MM.1S (cell line): ENCODE results near the gene RSBN1L.

ENCODE experiments used
- DNase-seq: peaks from one replicate; pipeline ENCODE4 v3.0.0-alpha.2; 2015
- H2AFZ ChIP-seq: fragments of 300-600 bp; sonication (generic); 2 replicates; pipeline ENCODE4 v1.6.0; 2016; ENCODE audit warnings: antibody characterized with exemption, low read length
- H3F3A ChIP-seq: fragments of 300-600 bp; sonication (generic); 2 replicates; pipeline ENCODE4 v1.6.1; 2016; ENCODE audit warnings: mild to moderate bottlenecking, antibody characterized with exemption, low read length, moderate library complexity, mixed read lengths; ENCODE audit not compliant: insufficient read depth
- H3K27ac ChIP-seq: fragments of 300-600 bp; sonication (generic); 2 replicates; pipeline ENCODE4 v1.5.1; 2016; ENCODE audit warnings: mild to moderate bottlenecking, low read length
- H3K27me3 ChIP-seq: fragments of 300-600 bp; sonication (generic); replicated peaks from 2 replicates; pipeline ENCODE4 v1.6.0; 2016; ENCODE audit warnings: low read length; ENCODE audit not compliant: insufficient read depth
- H3K36me3 ChIP-seq: fragments of 300-600 bp; sonication (generic); replicated peaks from 2 replicates; pipeline ENCODE4 v1.6.1; 2016; ENCODE audit warnings: mild to moderate bottlenecking, low read length, mixed read lengths; ENCODE audit not compliant: insufficient read depth
- H3K4me1 ChIP-seq: fragments of 300-600 bp; sonication (generic); 2 replicates; pipeline ENCODE4 v1.6.1; 2016; ENCODE audit warnings: low read length, mixed read lengths
- H3K4me2 ChIP-seq: fragments of 300-600 bp; sonication (generic); 2 replicates; pipeline ENCODE4 v1.6.0; 2016; ENCODE audit warnings: low read depth, low read length
- H3K4me3 ChIP-seq: fragments of 300-600 bp; sonication (generic); 2 replicates; pipeline ENCODE4 v1.5.1; 2016; ENCODE audit warnings: low read length, mixed read lengths
- H3K79me2 ChIP-seq: fragments of 300-600 bp; sonication (generic); 2 replicates; pipeline ENCODE4 v1.6.1; 2016; ENCODE audit warnings: mixed run types, low read length, mixed read lengths
- H3K9ac ChIP-seq: fragments of 300-600 bp; sonication (generic); 2 replicates; pipeline ENCODE4 v1.6.1; 2016; ENCODE audit warnings: low read length, mixed read lengths
- H3K9me2 ChIP-seq: fragments of 300-600 bp; sonication (generic); replicated peaks from 2 replicates; pipeline ENCODE4 v1.6.1; 2016; ENCODE audit warnings: mild to moderate bottlenecking, low read length, mixed read lengths; ENCODE audit not compliant: insufficient read depth
- H3K9me3 ChIP-seq: fragments of 300-600 bp; sonication (generic); replicated peaks from 2 replicates; pipeline ENCODE4 v1.6.1; 2016; ENCODE audit warnings: mild to moderate bottlenecking, low read length, mixed read lengths; ENCODE audit not compliant: insufficient read depth
- H4K20me1 ChIP-seq: fragments of 300-600 bp; sonication (generic); 2 replicates; pipeline ENCODE4 v1.6.1; 2016; ENCODE audit warnings: mild to moderate bottlenecking, low read length, moderate library complexity, mixed read lengths; ENCODE audit not compliant: insufficient read depth
- EZH2 ChIP-seq: fragments of 300-600 bp; sonication (generic); optimal IDR thresholded peaks from 2 replicates; pipeline ENCODE3; 2017; ENCODE audit warnings: low read depth, mild to moderate bottlenecking, antibody characterized with exemption, low read length, mixed read lengths
- EZH2phosphoT487 ChIP-seq: fragments of 300-600 bp; sonication (generic); IDR thresholded peaks from 2 replicates; pipeline ENCODE4 v1.6.1; 2018; ENCODE audit warnings: antibody characterized with exemption, low read length
- TF ChIP-seq, protein P1 (sequence below): fragments of 300-600 bp; sonication (generic); IDR thresholded peaks from 2 replicates; pipeline ENCODE4 v1.5.1; 2016; ENCODE audit warnings: antibody characterized with exemption, low read length, mixed read lengths

RSBN1L gene

DNA sequence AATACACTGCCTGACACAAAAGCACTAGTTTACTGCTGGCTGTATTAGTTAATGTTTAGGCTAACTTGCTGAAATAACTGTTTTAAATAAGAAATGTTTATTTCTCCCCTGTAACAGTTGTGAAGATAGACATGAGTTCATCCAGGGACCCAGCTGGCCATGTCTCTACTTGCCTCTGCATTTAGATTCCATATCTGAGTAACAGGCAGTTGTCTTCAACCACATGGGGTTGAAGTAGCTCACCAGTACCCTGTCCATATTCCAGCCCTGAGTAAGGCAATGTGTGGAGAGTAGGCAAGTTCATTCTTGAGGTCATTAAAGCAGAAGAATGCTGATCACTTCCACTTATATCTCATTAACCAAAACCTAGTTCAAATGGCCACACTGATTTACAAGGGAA, 31.1 kb upstream of the RSBN1L start:
- Histone ChIP-seq H3K9me3 (no peaks in the 10 kb centered on the region), H4K20me1 (no peaks in the 10 kb centered on the region), H3K36me3 (no peaks in the 10 kb centered on the region), H3K9me2 (no peaks in the 10 kb centered on the region), H3K27ac (no peak overlapping the region), H3F3A (no peaks in the 10 kb centered on the region), H3K27me3 (no peaks in the 10 kb centered on the region), H3K4me2 (no peak overlapping the region), H3K79me2 (no peaks in the 10 kb centered on the region), H3K4me3 (no peak overlapping the region), H3K9ac (no peak overlapping the region), H3K4me1 (no peaks in the 10 kb centered on the region), H2AFZ (no peak overlapping the region)
- no peak for DNase-seq
- no peak for TF ChIP-seq EZH2
- TF ChIP-seq EZH2phosphoT487: no peak
- TF ChIP-seq, protein P1, sequence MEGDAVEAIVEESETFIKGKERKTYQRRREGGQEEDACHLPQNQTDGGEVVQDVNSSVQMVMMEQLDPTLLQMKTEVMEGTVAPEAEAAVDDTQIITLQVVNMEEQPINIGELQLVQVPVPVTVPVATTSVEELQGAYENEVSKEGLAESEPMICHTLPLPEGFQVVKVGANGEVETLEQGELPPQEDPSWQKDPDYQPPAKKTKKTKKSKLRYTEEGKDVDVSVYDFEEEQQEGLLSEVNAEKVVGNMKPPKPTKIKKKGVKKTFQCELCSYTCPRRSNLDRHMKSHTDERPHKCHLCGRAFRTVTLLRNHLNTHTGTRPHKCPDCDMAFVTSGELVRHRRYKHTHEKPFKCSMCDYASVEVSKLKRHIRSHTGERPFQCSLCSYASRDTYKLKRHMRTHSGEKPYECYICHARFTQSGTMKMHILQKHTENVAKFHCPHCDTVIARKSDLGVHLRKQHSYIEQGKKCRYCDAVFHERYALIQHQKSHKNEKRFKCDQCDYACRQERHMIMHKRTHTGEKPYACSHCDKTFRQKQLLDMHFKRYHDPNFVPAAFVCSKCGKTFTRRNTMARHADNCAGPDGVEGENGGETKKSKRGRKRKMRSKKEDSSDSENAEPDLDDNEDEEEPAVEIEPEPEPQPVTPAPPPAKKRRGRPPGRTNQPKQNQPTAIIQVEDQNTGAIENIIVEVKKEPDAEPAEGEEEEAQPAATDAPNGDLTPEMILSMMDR: no peak

DNA sequence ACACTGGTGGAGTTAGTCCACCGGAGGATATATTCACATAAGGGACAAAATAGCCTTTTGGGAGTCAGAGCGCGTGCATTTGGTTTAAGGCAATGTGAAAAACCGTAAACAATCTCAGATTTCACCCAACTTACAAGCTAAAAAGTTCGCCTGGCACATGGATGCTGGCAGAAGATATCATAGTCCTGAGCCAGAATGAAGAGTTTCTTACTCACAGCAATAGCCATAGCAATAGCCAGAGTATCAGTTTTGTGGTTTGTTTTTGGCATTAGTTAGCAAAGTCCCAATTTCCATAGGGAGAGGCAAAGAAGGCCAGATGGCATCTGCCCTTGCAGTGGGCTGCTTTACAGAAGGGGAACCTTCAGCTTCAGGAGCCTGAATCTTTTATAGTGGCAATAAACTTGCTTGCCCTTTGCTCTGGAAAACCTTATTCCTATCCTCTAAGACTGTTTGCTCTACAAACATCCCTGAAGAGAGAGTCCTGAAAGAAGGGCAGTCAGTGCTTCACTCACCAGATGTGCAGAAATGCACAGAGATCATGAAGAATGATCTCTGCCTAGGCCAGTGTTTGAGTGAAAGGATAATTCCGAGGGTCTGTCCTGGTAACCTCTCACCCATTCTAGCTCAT, 28.7 kb upstream of the RSBN1L start:
- Histone ChIP-seq H3K4me2 (no peak overlapping the region), H2AFZ (no peak overlapping the region), H3K36me3 (no peaks in the 10 kb centered on the region), H3K9me2 (no peaks in the 10 kb centered on the region), H3K4me3 (no peak overlapping the region), H3K79me2 (no peaks in the 10 kb centered on the region), H3K9me3 (no peaks in the 10 kb centered on the region), H3K27me3 (no peaks in the 10 kb centered on the region), H3K4me1 (no peaks in the 10 kb centered on the region), H4K20me1 (no peaks in the 10 kb centered on the region), H3K27ac (no peak overlapping the region), H3F3A (no peaks in the 10 kb centered on the region), H3K9ac (no peak overlapping the region)
- TF ChIP-seq EZH2phosphoT487: no peak
- no peak for TF ChIP-seq EZH2
- TF ChIP-seq, protein P1: no peak
- no peak for DNase-seq

DNA sequence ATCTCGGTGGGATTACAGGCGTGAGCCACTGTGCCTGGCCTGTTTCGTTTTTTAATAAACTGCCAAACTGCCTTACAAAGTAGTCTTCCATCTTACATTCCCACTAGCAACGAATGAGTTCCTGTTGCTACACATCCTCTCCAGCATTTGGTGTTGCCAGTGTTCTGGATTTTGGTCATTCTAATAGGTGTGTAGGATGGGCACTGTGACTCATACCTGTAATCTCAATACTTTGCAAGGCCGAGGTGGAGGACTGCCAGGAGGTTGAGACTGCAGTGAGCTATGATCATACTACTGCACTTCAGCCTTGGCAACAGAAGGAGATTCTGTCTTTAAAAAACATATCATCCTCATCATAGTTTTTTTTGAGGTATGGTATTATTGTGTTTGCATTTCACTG, 21.4 kb upstream of the RSBN1L start:
- TF ChIP-seq, protein P1: no peak
- H3K4me1 ChIP-seq: no peaks in the 10 kb centered on the region
- no peak for DNase-seq
- H2AFZ ChIP-seq: no peak overlapping the region
- no peaks in the 10 kb centered on the region for H3K27me3 ChIP-seq
- no peaks in the 10 kb centered on the region for H3F3A ChIP-seq
- no peaks in the 10 kb centered on the region for H3K36me3 ChIP-seq
- H3K27ac ChIP-seq: no peak overlapping the region
- no peak overlapping the region for H3K9ac ChIP-seq
- H4K20me1 ChIP-seq: no peaks in the 10 kb centered on the region
- H3K9me3 ChIP-seq: no peaks in the 10 kb centered on the region
- no peak overlapping the region for H3K4me3 ChIP-seq
- no peaks in the 10 kb centered on the region for H3K79me2 ChIP-seq
- no peak overlapping the region for H3K4me2 ChIP-seq
- H3K9me2 ChIP-seq: no peaks in the 10 kb centered on the region
